ENCODE data around the gene KATNAL1. TPM values are rescaled to one million over a fixed set of nuclear protein-coding genes. Genes with fewer than 3 reads are reported as not detected.

Gene KATNAL1
- total and polyA plus RNA-seq, 10 of the 15 experiments (the other 5 are each of a cell fraction or from before 2014, with no cell fraction given), result 6.5 to 18.7 (median 11.7) TPM

- no peak overlapping the region for H2AFZ ChIP-seq (ENCODE audit: control insufficient read depth, low read depth, low read length)
- H3K9me3 ChIP-seq (replicated peaks; ENCODE audit: control insufficient read depth, insufficient read depth, low read length), result peaks cover 7% of the 10 kb centered on the region; the same call in 1 of the 3 replicates
- in situ Hi-C loops (cut with MboI) (no loop called here), intact Hi-C loops (cut with micrococcal nuclease; ENCODE audit: unreplicated experiment) (loop anchor here (5.0 kb wide), 1 partner anchor 108 kb away; no protein-coding TSS in a partner anchor)
- CTCF ChIA-PET, result interaction anchor here (0.6 to 2.7 kb wide), 14 partner anchors 9 to 504 kb away, joined by 3 to 9 read pairs (median 4); no protein-coding TSS in a partner anchor
- H3K27me3 ChIP-seq (replicated peaks in 1 of 2; ENCODE audit: control insufficient read depth in 2 of 2, insufficient read depth in 2 of 2, low read length in 1 of 2), result no peaks in the 10 kb centered on the region
- no peak overlapping the region for H3K27ac ChIP-seq (ENCODE audit: control insufficient read depth, insufficient read depth)
- H3K4me2 ChIP-seq (ENCODE audit: control insufficient read depth, insufficient read depth), result no peak overlapping the region
- RAD21 ChIA-PET (ENCODE audit: unreplicated experiment), result interaction anchor here (0.8 to 1.7 kb wide), 3 partner anchors 17 to 162 kb away, joined by 3 to 4 read pairs (median 3); no protein-coding TSS in a partner anchor
- no peak for ATAC-seq
- H3K4me1 ChIP-seq (ENCODE audit: control insufficient read depth, insufficient read depth, low read length), result no peaks in the 10 kb centered on the region
- 83% methylated on average over 17 of the region's 17 CpGs for WGBS (ENCODE audit: insufficient coverage, insufficient replicate concordance, low lambda C conversion rate, missing lambda C conversion rate)
- H3K9ac ChIP-seq (ENCODE audit: control insufficient read depth, insufficient read depth, low read length), result no peak overlapping the region
- POLR2A ChIA-PET, result no interaction called here
- FAIRE-seq, result no peak
- no peaks in the 10 kb centered on the region for H4K20me1 ChIP-seq (ENCODE audit: control insufficient read depth, insufficient read depth)
- no peaks in the 10 kb centered on the region for H3K79me2 ChIP-seq (ENCODE audit: control insufficient read depth, insufficient read depth, low read length)
- SMC1A ChIA-PET (ENCODE audit: uncharacterized antibody, unreplicated experiment), result interaction anchor here (0.7 to 2.2 kb wide), 9 partner anchors 11 to 222 kb away, joined by 3 to 10 read pairs (median 4); no protein-coding TSS in a partner anchor
- no peaks in the 10 kb centered on the region for H3K36me3 ChIP-seq (ENCODE audit: control insufficient read depth in 2 of 2, insufficient read depth in 2 of 2, low read length in 1 of 2)
- TF ChIP-seq SIX5 (IDR thresholded peaks at IDR 0.05; ENCODE audit: low read depth, low read length, severe bottlenecking), result no peak
- TF ChIP-seq POLR2A (IDR thresholded peaks at IDR 0.05; ENCODE audit: low read depth, low read length), result 0 out of 2 replicates have a peak, but pooled peaks have one; percentile 6
- TF ChIP-seq SIN3A (IDR thresholded peaks at IDR 0.05; ENCODE audit: low read depth, low read length), result no peak
- no peak for TF ChIP-seq SUPT20H (IDR thresholded peaks at IDR 0.05; ENCODE audit: borderline replicate concordance, control insufficient read depth, low read depth, low read length)
- no peak overlapping the region for H3K4me3 ChIP-seq
- no peak for DNase-seq (ENCODE audit: low read depth, low spot score)
- BruUV-seq (replicated peaks), result no TSS peak
Observed at GRCh38 chr13:30354493-30355383, 47.4 kb upstream of the KATNAL1 start.
